GM19043 (cell line): ENCODE data around the gene MRRF.

Source experiments
- ATAC-seq: cut with Tn5 transposase; IDR thresholded peaks from one replicate; pipeline ENCODE4 v1.9.1; 2021; ENCODE audit warnings: low read depth; ENCODE audit not compliant: unreplicated experiment

Gene MRRF

GRCh38 chr9:122264360-122265148, at the start of gene MRRF, which contains the start of gene RBM18:
Gene MRRF, plus strand, starts transcription at chr9:122264882. Its CDS starts 6,010 bp downstream, at chr9:122270892.
Gene RBM18, minus strand, starts transcription at chr9:122264840. Its CDS starts 3,348 bp downstream, at chr9:122261492.
- peak; percentile 84 for ATAC-seq

DNA sequence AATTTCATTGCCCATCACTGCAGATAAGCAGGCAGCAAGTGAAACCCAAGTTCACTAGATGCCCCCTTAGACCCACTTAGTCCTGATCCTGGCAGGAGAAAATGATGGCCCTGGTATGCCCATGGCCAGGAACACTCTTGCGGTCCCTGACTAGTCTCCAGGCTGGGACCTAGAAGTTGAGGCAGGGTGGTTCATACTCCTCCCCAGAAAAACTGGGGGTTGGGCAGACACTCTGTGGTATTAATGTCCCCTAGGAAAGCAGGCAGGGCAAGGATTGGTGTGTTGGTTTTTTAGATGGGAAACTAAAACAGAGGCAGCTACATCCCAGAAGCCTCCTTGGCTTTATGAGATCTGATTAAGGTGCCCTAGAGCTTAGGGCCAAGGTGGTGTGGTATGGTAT, 49.0 kb upstream of the MRRF start:
- ATAC-seq: no peak

GRCh38 chr9:122216138-122216797, 48.4 kb upstream of the MRRF start:
- no peak for ATAC-seq

GRCh38 chr9:122216798-122217418, 47.8 kb upstream of the MRRF start:
- ATAC-seq: no peak

DNA sequence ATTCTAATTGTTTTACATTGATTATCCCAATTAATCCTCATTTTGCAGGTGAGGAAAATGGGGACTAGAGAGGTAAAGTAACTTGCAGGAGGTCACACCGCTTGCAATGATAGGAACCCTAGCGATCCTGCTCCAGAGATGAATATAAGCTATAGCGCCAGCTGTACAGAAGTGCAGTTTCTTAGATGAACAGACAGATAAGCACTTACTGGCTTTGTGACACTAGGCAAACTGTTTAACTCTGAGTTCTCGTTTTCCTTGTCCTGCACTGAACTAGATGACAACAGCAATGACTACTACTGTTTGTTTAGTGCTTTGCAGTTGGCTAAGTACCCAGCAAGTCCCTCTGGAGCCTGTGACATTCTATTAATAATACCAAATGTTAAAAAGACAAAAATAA, 47.0 kb upstream of the MRRF start:
- no peak for ATAC-seq

GRCh38 chr9:122218071-122218934, 46.4 kb upstream of the MRRF start:
- no peak for ATAC-seq

GRCh38 chr9:122218935-122219855, 45.5 kb upstream of the MRRF start:
- ATAC-seq: no peak

- ATAC-seq: no peak
These were observed 44.6 kb upstream of the MRRF start for GRCh38 chr9:122219856-122220672.

- ATAC-seq: no peak
These were observed 44.0 kb upstream of the MRRF start for GRCh38 chr9:122220673-122221182.

DNA sequence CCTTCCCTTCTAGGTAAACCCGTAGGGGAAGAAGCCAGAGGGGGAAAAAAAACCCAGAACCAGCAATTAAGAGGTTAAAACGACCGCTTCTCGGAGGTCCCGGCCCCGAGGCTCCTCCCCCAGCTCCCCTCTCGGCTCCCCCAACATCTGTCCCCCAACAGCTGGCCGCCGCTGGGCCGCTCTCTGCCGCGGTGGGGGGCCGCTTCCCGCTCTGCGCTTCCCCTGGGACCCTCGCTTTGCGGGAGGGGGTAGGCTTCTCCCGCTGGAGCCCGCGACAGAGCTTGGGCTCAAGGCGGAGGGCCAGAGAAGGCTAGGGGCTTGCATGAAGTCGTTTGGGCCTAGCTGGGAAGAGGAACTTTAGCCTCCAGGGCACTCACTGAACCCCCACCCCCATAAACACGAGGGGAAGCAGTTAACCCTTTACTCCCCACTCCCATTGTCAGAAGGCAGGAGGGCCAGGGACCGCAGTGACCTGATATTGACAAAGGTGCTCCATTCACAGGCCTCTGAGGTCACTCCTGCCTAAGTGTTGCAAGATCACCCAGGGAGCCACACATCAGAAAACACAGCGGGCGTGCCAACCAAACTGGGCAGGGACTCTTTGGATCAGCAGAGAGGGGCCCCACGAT, 43.4 kb upstream of the MRRF start:
- no peak for ATAC-seq

DNA sequence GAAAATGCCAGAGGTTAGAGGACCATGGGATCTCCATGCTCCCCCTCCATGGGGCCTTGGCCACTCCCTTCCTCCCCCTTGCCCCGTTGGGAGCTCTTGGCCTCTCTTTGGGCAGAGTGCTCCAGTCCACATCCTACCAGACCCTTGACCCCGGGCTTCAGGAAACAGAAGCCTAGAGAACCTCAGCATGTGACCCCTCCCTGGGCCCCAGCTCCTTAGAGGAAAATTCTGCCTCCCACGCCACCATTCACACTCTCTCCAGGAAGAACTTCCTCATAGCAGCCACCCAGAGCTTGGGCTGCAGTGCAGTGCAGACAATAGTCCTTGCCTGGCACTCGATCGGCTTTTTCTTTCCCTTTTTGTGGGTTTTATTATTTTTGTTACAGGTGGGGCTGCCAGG, 41.9 kb upstream of the MRRF start:
- ATAC-seq: no peak

GRCh38 chr9:122223435-122223834, 41.2 kb upstream of the MRRF start:
- ATAC-seq: no peak

DNA sequence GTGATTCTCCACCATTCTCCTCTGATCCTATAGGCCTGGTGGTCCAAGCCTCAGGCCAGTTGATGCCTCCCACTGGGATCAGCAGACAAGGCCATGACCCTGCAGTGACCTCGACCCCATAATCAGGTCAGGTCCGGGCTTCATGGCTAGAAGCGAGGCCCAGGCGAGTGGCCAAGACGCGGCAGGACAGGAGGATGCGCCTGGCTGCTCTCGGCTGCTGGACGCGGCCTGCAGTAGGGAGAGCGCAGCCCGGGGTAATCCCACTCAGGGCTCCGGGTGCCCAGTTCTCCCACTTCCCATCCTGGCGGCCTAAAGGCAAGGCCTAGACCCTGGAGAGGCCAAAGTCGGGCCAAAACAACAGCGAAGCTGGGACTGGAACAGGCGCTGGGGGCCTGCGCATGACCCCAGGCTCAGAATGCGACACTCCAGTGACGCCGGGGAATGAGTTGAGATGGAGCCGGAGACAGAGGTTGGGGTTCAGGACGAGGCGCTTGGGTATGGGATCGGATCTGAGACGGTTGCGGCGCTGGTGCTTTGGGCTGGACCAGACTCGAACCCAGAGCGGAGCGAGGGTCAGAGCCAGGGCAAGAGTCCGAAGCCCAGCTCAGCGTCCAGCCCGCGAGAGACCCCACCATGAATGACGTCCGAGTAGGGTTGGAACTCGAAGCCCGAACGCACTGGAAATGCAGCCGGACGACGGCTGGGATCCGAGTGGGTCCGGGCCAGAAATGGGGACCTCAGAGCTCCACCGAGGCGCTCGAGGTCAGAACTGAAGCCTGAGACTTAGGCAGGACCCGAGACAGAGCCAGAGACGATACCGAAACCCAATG, 39.2 kb upstream of the MRRF start:
- ATAC-seq: no peak

- ATAC-seq: no peak
These were observed 38.4 kb upstream of the MRRF start for GRCh38 chr9:122226142-122226757.

- no peak for ATAC-seq
These were observed 37.7 kb upstream of the MRRF start for GRCh38 chr9:122226758-122227574.

DNA sequence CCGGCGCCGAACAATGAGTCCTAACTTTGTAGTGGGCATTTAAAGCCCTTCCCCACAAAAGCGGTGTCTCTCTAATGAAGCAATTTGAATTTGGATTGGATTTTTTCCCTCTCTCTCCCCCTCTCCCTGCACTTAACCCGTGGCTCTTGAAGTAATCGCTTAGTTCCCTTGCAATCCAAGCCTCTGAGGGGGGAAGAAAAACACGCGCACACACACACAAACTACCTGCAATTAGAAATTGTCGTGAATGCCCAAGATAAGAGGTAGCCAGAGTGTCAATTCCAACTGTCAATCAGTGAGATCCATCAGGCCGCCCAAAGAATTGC, 37.1 kb upstream of the MRRF start:
- no peak for ATAC-seq
